HG02884 (cell line): Measurements from ENCODE around the gene THPO.

Experiments
- ATAC-seq: cut with Tn5 transposase; IDR thresholded peaks from one replicate; pipeline ENCODE4 v1.9.1; 2021; ENCODE audit warnings: mild to moderate bottlenecking, moderate library complexity; ENCODE audit not compliant: unreplicated experiment

THPO gene

DNA sequence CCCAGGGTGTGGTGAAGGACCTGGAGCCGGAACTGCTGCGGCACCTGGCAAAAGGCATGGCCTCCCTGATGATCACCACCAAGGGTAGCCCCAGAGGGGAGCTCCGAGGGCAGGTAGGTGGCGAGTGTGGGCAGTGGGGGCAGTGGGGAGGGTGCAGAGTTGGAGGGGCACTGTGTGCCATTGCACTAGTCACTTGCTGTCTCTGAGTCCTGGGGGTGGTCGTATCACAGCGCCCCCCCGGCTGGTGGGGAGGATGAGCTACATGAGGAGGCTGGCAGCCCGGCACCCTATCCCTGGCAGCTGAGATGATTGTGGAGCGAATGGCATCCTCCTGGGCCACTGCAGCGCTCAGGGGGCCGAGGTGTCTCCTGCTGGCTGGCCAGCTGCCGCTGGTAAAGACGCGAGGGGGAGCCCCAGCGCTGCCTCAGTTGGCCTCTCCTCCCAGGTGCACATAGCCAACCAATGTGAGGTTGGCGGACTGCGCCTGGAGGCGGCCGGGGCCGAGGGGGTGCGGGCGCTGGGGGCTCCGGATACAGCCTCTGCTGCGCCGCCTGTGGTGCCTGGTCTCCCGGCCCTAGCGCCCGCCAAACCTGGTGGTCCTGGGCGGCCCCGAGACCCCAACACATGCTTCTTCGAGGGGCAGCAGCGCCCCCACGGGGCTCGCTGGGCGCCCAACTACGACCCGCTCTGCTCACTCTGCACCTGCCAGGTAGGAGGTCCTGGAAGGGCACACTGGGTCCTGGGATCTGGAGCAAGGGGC lies 8.2 kb upstream of the THPO start:
- no peak for ATAC-seq

DNA sequence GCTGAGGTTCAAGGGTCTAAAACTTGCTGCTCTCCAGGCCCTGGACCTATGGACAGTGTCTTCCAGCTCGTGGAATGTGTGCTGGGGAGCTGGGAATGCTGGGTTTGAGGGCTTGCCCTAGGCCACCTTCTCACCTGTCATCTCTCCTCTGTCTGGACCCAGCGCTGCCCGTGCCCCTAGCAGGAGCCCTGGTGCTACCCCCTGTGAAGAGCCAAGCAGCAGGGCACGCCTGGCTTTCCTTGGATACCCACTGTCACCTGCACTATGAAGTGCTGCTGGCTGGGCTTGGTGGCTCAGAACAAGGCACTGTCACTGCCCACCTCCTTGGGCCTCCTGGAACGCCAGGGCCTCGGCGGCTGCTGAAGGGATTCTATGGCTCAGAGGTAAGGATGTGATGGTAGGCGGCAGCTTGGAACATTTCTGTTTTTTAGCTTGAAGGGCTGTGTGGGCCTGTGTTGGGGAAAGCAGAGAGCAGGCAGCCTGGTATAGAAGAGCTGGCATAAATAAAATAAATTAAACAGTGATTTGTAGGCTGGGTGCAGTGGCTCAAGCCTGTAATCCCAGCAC lies 6.9 kb upstream of the THPO start:
- ATAC-seq = no peak

DNA sequence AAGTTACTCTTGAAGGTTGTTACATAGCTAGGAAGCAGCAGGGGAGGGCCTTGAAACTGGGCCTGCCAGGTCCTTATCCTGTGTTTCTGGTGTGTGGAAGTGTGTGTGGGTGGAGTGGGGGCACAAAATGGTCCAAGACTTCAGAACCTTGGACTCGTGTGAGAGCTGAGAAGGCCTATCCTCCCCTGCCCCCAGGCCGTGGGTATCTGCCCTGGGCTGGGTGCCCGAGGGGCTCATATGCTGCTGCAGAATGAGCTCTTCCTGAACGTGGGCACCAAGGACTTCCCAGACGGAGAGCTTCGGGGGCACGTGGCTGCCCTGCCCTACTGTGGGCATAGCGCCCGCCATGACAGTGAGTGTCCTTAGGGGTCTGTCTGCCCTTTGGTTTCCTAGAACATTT lies 6.3 kb upstream of the THPO start:
- no peak for ATAC-seq

DNA sequence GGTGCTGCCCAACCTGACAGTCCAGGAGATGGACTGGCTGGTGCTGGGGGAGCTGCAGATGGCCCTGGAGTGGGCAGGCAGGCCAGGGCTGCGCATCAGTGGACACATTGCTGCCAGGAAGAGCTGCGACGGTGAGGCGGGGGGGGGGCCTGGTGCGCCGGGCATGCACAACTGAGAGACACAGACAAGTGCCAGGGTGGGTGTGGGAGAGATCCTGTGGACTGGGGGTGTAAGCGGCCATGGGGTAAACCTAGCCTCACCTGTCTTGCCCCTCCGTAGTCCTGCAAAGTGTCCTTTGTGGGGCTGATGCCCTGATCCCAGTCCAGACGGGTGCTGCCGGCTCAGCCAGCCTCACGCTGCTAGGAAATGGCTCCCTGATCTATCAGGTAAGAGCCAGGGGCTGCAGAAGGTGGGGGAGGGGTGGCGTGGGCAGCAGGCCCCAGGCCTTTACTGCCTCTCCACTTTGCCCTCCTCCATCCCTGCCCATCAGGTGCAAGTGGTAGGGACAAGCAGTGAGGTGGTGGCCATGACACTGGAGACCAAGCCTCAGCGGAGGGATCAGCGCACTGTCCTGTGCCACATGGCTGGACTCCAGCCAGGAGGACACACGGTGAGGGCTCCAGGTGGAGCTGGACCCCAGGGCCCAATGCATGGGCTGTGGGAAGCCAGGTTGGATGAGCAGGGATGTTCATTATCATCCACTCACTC lies 5.2 kb upstream of the THPO start:
- no peak for ATAC-seq

DNA sequence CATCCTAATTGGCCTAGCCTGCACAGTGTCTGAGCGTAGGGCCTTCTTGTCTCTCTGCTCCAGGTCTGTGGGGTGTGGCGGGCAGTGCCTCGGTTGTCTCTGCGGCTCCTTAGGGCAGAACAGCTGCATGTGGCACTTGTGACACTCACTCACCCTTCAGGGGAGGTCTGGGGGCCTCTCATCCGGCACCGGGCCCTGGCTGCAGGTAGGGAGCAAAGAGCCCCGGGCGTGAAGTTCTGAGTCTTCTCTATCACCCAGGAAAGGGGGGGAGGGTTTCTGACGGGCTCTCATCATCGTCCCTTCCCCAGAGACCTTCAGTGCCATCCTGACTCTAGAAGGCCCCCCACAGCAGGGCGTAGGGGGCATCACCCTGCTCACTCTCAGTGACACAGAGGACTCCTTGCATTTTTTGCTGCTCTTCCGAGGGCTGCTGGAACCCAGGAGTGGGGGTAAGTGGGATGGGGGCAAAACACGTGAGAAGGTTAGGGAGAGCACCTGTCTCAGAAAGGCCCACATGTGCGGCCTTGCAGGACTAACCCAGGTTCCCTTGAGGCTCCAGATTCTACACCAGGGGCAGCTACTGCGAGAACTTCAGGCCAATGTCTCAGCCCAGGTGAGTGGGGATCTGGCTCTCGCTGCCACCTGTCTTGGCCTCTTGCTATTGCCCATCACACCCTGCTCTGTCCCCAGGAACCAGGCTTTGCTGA lies 4.5 kb upstream of the THPO start:
- no peak for ATAC-seq

DNA sequence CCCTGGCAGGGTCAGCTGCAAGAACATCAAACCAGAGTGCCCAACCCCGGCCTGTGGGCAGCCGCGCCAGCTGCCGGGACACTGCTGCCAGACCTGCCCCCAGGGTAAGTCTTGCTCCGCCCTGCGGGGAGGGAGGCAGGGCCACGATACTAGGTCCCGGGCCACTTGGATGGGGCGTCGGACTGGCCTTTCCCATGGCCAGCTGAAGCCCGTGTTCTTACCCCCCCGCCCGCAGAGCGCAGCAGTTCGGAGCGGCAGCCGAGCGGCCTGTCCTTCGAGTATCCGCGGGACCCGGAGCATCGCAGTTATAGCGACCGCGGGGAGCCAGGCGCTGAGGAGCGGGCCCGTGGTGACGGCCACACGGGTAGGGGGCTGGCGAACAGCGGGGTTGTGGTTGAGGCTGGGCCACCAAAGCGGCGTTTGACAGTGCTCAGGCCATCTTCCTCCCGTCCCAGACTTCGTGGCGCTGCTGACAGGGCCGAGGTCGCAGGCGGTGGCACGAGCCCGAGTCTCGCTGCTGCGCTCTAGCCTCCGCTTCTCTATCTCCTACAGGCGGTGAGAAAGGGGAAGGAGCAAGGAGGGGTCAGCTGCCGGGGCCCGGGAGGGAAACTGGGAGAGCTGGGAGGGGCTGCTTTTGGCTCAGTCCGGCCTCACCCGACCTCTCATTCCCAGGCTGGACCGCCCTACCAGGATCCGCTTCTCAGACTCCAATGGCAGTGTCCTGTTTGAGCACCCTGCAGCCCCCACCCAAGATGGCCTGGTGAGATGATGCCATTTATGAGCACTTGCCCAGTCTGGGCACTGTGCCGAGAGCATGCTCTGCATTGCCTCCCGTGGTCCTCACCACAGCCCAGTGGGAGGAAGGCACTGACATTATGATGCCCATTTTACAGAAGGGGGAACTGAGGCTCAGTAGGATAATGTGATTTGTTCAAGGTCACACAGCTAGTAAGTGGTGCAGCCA lies 3.5 kb upstream of the THPO start:
- ATAC-seq = no peak

DNA sequence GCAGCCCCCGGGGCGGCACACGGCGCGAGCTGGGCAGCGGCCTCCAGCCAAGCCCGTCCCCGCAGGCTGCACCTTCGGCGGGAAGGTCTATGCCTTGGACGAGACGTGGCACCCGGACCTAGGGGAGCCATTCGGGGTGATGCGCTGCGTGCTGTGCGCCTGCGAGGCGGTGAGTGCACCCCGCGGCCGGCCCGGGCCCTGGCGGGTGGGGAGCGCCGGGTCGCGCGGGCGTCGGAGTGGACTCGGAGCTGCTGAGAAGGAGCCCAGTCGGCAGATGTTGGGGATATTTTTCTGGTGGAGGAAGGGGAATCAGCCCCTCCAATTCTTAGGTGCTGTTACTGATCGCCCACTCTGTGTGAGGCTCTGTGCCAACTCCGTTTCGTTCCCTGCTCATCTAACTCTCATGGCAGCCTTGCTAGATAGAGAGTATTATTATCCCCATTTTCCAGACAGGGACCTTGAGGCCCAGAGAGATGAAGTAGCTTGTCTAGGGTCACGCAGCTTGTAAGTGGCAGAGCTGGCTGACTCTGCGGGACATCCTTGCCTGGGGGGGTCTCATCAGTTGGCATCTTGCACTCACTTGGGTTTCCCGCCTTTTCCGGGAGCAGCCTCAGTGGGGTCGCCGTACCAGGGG lies 2.7 kb upstream of the THPO start:
- no peak for ATAC-seq

DNA sequence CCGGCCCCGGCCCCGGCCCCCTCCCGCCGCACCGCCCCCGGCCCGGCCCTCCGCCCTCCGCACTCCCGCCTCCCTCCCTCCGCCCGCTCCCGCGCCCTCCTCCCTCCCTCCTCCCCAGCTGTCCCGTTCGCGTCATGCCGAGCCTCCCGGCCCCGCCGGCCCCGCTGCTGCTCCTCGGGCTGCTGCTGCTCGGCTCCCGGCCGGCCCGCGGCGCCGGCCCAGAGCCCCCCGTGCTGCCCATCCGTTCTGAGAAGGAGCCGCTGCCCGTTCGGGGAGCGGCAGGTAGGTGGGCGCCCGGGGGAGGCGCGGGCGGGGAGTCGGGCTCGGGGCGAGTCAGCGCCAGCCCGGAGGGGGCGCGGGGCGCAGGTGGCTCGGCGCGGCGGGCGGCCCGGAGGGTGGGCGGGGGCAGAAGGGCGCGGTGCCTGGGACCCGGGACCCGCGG lies 2.2 kb upstream of the THPO start:
- ATAC-seq = no peak

DNA sequence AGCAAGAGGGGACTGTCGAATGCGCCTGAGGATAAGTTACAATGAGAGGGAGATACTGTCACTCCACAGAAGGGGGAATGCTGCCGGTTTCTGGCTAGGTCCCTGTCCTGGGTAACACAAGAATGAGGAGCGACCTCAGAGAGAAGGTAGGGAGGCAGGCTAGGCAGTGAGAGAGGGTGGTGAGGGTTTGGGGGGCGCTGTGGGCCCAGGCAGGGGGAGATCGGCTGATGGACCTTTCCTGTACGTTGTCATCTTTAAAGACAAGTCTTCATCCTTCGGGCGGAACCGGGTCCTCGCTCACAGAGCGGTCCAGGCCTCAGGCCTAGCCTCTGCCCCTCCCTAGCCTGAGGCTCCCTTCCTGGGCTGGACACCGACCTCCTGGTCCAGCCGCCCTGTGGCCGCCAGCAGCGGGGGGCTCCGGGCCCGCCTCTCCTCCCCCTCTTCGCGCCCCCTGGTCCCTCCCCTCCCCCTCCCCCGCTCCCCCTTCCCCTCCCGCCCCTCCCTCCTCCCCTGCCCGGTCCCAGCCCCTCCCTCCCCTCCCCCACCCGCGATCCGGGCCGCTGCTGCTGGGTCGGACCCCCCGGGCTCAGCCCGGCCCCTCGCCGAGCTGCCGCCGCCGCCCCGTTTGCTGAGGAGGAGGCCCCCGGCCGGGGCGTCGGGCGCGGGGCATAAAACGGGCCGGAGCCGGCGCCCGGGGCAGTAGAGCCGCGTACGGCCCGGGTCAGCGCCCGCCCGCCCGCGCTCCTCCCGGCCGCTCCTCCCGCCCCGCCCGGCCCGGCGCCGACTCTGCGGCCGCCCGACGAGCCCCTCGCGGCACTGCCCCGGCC lies 1.6 kb upstream of the THPO start, which contains the start of gene CHRD:
TSS of gene CHRD (plus strand) at position 697 of the 827 bp plus-strand sequence. CDS start 265 bp downstream, outside the sequence.
- no peak for ATAC-seq

DNA sequence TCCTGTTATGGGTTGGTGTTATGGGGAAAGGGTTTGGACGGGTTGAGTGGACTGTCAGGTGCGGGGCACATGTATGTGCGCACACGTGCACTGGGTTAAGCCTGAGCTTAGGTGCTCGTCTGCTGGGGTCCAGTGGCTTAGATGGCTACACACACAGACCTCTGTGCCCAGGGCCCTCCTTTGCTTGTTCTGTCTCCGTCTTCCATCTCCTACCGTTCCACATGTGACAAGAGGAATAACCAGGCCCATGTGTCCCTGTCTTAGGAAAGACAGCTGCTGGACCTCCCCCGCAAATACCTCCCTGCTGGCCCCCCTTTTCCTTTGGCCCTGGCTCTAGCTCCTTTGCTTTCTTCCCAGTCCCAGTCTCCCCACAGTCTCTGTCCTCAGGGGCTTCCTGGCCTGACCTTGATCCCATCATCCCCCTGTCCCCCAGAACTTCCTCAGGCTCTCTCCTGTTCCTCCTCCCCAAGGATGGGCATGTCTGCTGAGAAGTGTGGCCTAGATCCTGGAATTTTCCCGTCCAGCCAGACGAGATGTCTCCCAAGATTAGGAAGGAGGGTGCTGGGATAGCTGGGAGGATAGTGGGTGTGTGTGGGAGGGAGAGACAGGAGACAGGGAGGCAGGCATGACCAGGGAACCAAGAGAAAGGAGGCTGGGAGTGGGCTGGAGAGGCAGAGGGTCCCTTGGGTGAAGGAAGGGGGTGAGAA lies 797 bp upstream of the THPO start:
- no peak for ATAC-seq

DNA sequence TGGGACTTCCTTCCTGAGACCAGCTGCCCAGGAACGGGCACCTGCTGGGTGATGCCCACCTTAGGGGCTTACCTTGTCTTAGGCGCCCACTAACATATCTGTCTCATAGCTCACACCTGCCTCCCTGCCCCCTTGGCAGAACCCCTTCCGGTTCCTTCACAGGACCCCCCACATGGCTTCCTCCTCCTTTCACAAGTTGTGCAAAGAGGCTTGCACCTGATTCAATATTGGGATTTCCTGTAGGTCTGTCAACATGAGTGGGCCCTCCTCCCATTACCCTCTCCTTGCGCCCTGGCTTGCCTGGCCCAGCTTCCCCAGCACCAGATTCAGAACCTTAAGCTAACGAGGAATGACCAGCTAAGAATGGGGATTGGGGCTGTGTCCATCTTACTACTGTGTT lies 633 bp downstream of the THPO start:
- ATAC-seq = no peak

DNA sequence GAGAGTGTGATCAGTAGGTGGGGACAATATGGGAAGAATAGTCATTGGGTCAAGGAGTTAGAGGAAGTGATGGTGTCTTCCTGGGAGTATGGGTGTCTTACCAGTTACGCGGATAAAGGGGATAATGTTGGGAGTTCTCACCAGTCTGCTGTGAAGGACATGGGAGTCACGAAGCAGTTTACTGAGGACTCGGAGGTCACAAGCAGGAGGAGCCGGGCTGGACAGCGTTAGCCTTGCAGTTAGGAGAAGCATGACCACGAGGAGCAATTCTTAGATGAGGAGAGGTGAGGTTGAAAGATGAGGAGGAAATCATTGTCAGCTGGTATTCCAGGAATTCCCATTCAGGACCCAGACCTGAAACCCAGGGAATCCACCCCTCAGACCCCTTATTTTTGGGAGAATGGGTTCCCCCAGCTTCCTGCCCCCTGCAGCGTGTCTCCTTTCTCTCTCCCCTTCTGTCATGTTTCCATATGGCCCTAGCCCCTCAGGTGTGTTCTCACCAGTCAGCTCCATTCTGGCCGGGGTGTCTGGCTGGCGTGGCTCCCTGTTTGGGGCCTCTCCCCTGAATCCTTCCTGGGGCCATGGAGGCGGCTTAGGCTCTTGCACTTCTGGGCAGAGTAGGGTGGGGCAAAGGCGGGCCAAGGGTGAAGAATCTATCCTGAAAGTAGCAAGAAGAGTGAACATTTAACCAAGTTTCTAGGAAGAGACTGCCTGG lies 2.1 kb downstream of the THPO start:
- ATAC-seq = no peak

DNA sequence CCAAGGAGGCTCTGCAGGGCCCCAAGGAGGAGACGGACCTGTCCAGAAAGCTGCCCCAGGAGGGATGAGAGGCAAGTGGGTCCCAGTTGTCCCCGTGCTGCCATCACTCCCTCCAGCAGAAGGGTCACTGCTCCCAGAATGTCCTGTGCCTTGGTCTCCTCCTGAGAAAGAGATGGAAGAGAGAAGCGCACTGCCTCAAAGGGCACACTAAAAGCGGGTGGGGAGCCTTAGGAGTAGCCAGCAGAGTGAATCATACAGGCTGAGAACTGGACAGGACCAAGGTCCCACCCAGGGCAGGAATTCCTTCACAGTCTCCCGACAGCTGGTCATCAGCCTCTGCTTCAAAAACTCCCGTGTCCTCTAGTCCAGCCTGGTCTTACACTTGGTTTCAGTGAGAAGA lies 4.6 kb downstream of the THPO start:
- no peak for ATAC-seq

DNA sequence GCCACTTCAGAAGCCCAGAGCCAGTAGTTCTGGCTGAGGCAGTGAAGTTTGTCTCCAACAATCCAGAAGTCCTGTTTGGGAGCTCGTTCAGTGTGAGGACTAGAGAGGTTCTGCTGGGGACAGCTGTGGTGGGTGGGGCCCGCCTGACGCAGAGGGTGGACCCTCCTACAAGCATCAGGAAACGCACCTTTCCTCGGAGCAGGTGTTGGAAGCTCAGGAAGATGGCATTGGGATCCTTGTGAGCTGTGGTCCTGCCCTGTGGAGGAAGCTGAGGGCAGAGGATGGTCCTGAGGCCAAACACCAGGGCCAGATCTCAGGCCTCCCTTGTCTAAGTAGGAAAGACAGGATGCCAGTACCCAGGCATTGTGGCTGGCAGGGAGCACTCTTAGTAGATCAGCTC lies 5.1 kb downstream of the THPO start:
- ATAC-seq = no peak

DNA sequence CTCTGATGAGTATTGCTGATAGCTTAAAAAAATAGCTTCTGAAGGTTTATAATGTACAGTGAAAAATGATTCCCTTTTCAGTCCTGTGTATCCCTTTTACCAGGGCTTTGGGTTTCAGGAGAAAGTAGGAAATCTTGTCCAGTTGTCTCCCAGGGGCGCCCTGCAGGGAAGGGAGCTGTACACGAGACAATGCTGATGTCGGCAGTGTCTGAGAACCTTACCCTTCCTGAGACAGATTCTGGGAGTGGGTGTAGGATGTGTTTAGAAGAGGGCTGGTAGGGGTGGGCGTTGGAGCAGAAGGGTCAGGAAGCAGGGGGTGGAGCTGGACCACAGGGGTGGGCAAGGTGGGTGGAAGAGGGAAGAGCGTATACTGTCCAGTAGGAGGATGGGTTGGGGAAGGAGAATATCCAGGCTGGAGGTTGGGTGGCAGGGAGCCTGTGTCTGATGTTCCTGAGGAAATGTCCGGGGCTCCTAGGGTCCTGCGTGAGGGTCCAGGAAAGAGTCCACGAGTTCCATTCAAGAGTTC lies 5.6 kb downstream of the THPO start:
- ATAC-seq = no peak

DNA sequence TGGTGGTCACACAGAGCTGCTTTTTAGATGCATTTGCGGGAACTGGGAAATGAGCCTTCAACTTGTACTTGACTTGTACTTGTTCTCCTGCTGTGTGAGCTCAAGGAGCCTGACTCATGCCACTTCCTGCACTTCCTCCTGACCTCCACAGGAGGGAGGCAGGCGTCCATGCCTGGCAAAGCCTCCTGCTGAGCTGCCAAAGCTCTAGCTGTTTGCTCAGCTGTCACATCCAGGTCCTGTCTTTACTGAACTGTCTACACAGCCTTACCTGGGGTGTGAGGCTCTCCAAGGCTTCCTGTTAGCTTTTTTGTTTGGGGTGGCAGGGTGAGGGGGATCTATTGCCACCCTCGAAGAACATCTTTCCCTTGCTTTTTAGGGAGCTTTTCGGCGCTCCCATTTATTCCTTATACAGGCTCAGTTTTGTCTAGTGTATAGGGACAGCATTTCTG lies 6.4 kb downstream of the THPO start:
- ATAC-seq = peak; percentile 70

DNA sequence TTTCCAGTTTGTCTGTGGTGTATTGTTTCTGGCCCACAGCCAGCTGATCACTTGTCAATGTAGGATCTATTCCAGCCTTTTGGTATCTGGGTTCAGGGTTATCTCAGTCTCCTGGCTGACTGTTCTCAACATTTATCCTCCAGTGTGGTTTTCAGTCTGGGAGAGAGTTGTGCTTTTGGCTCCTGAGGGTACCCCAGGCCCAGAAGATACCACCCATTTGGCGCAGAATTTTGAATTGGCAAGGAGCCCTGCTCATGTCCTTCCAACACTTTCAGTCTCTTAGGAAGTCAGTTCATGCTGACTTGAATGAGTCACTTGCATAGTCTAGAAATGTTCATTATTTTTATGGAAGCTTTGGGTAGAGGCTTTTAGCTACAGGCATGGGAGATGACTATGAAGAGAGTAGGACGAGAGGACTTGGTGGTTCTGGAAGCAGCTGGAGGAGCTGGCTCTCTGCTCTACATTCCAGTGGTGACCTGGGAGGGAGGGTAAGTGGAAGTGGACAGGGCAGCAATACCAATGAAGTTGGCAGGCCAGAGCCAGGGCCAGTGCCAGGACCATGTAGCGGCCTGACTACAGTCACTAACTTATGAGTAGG lies 9.3 kb downstream of the THPO start:
- ATAC-seq = no peak
